HG03558 (cell line): Measurements from ENCODE around the gene ST8SIA1.

Experiments
- ATAC-seq: cut with Tn5 transposase; IDR thresholded peaks from one replicate; pipeline ENCODE4 v1.9.1; 2021; ENCODE audit warnings: moderate number of reproducible peaks; ENCODE audit not compliant: unreplicated experiment; ENCODE audit errors: extremely low read depth

Gene ST8SIA1

GRCh38 chr12:22332202-22332601 is 2.3 kb downstream of the ST8SIA1 start:
- ATAC-seq, result no peak

- no peak for ATAC-seq
Measured at GRCh38 chr12:22329621-22330020, 4.9 kb downstream of the ST8SIA1 start.

- no peak for ATAC-seq
Measured at GRCh38 chr12:22325218-22325617, 9.3 kb downstream of the ST8SIA1 start.

GRCh38 chr12:22322091-22322490 is 12.4 kb downstream of the ST8SIA1 start:
- ATAC-seq, result no peak

GRCh38 chr12:22321638-22322037 is 12.9 kb downstream of the ST8SIA1 start:
- ATAC-seq, result no peak

GRCh38 chr12:22321018-22321605 is 13.4 kb downstream of the ST8SIA1 start:
- no peak for ATAC-seq

- no peak for ATAC-seq
Measured at GRCh38 chr12:22318108-22318737, 16.3 kb downstream of the ST8SIA1 start.

GRCh38 chr12:22313963-22314330 is 20.6 kb downstream of the ST8SIA1 start:
- ATAC-seq, result no peak

GRCh38 chr12:22313286-22313962 is 21.1 kb downstream of the ST8SIA1 start:
- ATAC-seq, result no peak

- no peak for ATAC-seq
Measured at GRCh38 chr12:22312336-22312735, 22.2 kb downstream of the ST8SIA1 start.

- no peak for ATAC-seq
Measured at GRCh38 chr12:22310709-22311108, 23.8 kb downstream of the ST8SIA1 start.

GRCh38 chr12:22310275-22310674 is 24.2 kb downstream of the ST8SIA1 start:
- ATAC-seq, result no peak

- no peak for ATAC-seq
Measured at GRCh38 chr12:22307811-22308210, 26.7 kb downstream of the ST8SIA1 start.

- ATAC-seq, result no peak
Measured at GRCh38 chr12:22306311-22306710, 28.2 kb downstream of the ST8SIA1 start.

- no peak for ATAC-seq
Measured at GRCh38 chr12:22304341-22304740, 30.2 kb downstream of the ST8SIA1 start.

- ATAC-seq, result no peak
Measured at GRCh38 chr12:22299294-22299912, 35.1 kb downstream of the ST8SIA1 start.

- ATAC-seq, result no peak
Measured at GRCh38 chr12:22289250-22289649, 45.3 kb downstream of the ST8SIA1 start.

GRCh38 chr12:22287776-22288621 is 46.5 kb downstream of the ST8SIA1 start:
- ATAC-seq, result no peak

GRCh38 chr12:22287101-22287500 is 47.4 kb downstream of the ST8SIA1 start:
- ATAC-seq, result no peak

GRCh38 chr12:22286569-22286968 is 47.9 kb downstream of the ST8SIA1 start:
- ATAC-seq, result no peak
